ENCODE measurements around the gene MECP2.

MECP2 gene

DNA sequence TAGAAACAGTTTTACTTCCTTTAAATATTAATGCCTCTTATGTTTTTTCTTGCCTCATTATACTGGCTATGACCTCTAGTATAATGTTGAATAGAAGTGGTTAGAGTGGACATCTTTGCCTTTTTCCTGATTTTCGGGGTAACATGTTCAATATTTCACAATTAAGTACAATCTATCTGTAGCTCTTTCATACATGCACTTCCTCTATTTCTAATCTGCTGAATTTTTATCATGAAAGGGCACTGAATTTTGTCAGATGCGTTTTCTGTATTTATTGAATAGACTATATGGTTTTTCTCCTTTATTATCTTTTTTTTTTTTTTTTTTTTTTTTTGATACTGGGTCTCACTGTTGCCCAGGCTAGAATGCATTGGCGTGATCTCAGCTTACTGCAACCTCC, 29.0 kb downstream of the MECP2 start:
- H3K27ac ChIP-seq: no peak overlapping the region
- no peak overlapping the region for H3K4me3 ChIP-seq

- H3K27ac ChIP-seq: no peak overlapping the region
- H3K4me3 ChIP-seq: no peak overlapping the region
Observed at GRCh38 chrX:154064637-154065435, 32.7 kb downstream of the MECP2 start.

DNA sequence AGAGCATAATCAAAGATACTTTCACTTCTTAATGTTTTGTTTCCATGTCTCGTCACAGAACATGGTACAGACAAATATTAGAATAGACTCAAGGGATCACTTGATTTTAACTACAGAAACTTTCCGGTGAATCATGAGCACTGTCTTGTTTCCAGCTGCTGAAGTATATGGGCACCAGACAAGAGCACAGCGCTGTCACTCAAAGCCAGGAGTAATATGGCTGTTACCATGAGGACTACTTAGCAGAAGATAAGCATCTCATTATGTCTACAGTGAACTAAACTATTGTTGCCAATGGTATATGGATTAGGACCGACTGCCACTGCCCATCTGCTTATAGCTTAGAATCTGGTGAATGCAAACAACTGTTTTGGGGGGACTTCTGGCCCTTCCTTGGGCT, 34.3 kb downstream of the MECP2 start:
- Histone ChIP-seq H3K4me3 (no peak overlapping the region), H3K27ac (peak overlapping the region in 1 of 21 experiments; percentile 6)

GRCh38 chrX:154061801-154062200, 35.7 kb downstream of the MECP2 start:
- Histone ChIP-seq H3K4me3 (no peak overlapping the region), H3K27ac (no peak overlapping the region)

GRCh38 chrX:154059729-154060245, 37.7 kb downstream of the MECP2 start:
- Histone ChIP-seq H3K27ac (no peak overlapping the region), H3K4me3 (no peak overlapping the region)

DNA sequence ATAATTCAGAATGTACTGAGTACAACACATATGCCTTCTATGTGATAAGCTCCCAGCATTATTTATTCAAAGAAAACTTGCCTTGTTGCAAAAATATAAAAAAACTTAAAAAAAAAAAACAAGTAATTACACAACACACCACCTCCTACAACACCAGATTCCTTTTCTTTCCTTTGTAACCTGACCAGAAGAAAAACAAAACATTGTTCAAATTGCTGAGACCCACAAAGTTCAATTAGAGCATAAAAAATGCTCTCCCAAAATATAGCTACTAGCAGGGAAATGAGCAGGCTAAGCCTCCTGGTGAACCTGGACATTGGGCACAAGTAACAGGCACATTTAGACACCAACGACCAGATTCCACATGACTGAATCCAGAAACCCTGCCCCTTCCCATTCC, 38.3 kb downstream of the MECP2 start:
- Histone ChIP-seq H3K27ac (no peak overlapping the region), H3K4me3 (no peak overlapping the region)

DNA sequence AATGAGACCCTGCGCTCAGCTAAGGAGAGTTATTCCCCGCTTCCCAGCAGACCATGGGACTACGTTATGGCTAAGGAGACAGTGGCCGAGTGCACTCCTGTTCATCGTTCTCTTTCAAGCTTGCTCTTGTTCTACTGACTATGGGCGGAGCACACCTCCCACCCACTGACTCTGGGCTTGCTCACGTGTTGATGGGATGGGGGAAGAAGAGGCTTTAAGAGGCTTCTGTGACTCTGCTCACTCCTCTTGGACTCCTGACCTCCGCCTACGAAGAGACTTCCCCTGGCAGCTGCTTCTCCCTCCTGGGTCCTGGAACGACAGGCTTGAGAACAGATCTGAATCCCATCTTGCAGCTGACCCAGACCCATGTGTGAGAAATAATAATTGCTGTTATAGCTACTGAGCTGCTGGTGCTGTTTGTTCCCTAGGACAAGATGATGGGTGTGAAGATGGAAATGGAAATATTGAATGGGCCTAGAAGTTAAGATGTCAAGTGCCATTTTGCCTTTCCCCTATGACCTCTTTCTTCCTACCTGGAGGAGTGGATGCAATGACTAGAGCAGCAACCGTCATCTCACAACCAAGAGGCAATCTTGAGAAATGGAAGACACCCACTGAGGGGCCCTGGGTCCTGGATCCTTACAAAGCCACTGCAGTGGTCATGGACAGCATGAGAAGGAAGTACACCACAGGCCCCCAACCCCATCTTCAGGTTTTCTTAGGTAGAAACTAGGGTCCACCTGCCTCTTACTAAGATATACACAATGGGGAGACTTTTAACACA, 39.1 kb downstream of the MECP2 start:
- Histone ChIP-seq H3K4me3 (no peak overlapping the region), H3K27ac (no peak overlapping the region)

DNA sequence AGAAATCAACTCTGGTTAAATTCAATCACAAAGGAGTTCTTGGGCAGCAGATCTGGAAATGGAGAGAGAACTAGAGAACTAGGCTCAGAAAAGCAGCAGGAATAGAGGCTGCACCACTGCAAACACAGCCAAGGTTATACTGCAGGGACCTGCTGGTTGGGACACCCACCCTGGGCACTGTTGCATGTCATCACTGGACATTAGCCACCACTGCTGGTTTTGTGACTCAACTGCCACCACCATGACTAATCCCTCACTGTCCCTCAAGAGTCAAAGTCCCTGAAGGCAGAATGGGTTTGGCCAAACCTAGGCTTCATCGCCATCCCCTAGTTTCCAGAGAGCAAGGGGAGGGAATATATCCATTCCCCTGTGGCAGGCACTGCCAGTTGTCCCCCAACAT, 39.7 kb downstream of the MECP2 start:
- Histone ChIP-seq H3K27ac (no peak overlapping the region), H3K4me3 (no peak overlapping the region)

DNA sequence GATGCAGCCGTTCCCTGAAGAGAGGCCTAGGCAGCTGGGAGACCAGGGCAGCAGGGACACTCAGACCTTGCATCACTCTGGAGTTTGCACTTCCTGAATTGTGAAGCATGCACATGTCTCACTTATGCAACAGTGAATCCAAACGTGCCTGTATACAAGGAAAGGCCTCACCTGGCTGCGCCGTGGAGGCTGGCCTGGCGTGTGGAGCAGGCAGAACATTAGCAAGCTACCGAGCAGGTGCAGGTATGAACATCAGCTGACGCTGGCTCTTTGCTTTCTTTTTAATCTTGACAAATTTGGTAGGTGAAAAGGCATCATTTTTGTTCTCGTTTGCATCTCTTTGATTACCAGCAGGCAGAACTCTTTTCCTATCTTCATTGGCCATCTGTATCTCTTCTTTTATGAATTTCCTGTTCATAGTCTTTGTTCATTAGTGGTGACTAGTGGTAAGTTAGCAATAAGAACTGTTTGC, 40.7 kb downstream of the MECP2 start:
- peak overlapping the region in 2 of 21 experiments; percentile 29 to 35 for H3K27ac ChIP-seq

DNA sequence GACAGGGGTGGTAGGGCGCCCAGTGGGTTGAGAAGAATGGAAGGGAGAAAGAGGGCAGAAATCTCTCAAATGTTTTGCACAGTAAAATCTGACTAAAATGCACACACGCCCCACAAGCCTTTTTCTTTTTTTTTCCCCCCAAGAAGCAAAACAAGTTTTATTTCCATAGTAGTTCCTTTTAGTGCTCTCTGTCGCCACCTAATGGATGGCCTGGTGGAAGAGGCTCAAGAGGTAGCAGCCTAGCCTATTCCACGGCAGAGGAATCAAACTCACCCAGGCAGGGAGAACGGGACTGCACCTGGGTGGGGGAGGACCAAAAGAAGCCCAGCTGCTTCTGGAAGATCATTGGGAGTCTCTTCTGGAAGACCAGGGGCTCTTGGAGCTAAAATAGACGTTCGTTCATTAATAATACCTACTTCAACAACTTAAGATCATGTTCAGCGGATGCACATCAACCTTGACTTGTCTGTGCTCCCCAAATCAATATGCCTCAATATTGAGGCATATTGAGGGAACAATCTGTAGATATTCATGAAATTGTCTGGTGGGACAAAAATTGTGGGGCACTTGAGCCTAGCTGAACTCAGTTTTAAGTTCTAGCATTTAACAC, 46.2 kb downstream of the MECP2 start:
- H3K4me3 ChIP-seq: no peak overlapping the region
- H3K27ac ChIP-seq: peak overlapping the region in 4 of 21 experiments; percentile 10 to 41 (median 24)

More for the DNA sequence above, 40.7 kb downstream of the MECP2 start:
- H3K4me3 ChIP-seq: no peak overlapping the region

GRCh38 chrX:154050113-154050495, 47.4 kb downstream of the MECP2 start:
- H3K27ac ChIP-seq: peak overlapping the region in 3 of 21 experiments; percentile 19 to 59 (median 43)
- no peak overlapping the region for H3K4me3 ChIP-seq

- H3K4me3 ChIP-seq: no peak overlapping the region
- H3K27ac ChIP-seq: peak overlapping the region in 1 of 21 experiments; percentile 59
Observed at GRCh38 chrX:154049209-154050112, 48.1 kb downstream of the MECP2 start.

DNA sequence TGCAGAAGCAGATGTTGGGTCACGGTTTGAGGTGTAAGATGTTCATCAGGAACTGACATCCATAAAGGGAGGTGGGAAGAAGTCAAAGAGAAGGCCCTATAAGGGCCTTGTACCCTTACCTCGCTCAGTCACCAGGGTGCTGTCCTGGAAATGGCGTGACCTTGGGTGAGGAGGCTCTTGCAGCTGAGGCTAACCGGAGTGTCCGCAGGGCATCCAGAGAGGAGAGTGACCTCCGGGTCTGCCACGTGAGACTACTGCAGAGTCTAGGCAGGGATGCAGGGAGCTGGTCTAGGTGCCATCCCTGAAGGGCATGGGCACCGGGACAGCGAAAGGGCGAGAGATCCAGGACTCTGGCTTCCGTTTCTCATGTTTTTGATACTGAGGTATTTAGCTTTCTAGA, 49.1 kb downstream of the MECP2 start:
- no peak overlapping the region for H3K4me3 ChIP-seq
- no peak overlapping the region for H3K27ac ChIP-seq

GRCh38 chrX:154046940-154047610, 50.4 kb downstream of the MECP2 start:
- H3K27ac ChIP-seq: peak overlapping the region in 11 of 21 experiments; percentile 3 to 74 (median 36)

DNA sequence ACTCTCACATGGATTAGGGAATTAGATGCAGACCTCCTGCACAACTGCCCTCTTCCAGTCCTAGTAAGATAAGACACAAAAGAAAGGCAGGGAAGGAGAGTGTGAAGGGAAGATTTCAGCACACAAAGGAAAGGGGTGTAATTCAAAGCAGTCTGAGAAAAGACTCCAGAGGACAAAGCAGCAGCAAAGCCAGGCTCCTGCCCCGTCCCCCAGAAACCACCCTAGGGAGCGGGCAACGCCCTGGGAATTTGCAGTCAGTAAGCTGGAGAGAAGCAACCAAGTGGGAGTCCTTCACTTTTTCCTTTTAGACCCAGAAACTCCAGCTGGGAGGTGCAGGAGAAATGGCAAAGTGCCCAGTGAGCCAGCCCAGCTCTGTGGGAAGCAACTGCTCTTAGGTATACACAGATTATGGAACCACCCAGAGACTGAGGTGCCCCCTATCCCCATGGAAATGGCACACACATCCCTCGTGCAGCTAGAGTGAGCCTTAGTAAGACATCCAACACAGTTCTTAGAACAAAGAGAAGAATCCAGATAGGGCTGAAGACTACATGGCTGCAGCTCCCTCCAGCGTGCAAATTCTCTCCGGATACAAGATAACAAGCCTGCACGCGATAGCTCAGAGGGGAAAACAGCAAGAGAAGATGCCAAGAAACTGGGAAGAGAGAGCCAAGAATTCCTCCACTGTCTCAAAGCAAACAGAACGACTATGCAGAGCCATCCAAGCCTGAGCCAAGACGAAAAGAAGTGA, 51.3 kb downstream of the MECP2 start:
- H3K27ac ChIP-seq: peak overlapping the region in 7 of 21 experiments; percentile 10 to 74 (median 54)
- no peak overlapping the region for H3K4me3 ChIP-seq

More at GRCh38 chrX:154046940-154047610, 50.4 kb downstream of the MECP2 start:
- no peak overlapping the region for H3K4me3 ChIP-seq

DNA sequence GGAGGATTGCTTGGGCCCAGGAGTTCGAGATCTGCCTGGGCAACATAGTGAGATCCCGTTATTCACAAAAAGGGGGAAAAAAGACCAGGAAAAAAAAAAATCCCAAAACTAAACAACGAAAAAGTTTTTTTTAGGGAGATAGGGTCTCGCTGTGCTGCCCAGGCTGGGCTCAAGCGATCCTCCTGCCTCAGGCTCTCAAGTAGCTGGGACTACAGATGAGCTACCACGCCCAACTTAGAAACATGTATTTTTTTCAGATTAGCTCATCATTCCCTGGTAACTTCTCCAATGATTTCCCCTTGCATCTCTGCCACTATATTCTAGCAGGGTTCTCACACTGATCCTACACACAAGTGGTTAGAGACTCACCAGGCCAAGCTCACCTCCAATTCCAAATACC, 53.4 kb downstream of the MECP2 start:
- Histone ChIP-seq H3K4me3 (no peak overlapping the region), H3K27ac (no peak overlapping the region)

GRCh38 chrX:154043003-154043763, 54.3 kb downstream of the MECP2 start:
- Histone ChIP-seq H3K4me3 (no peak overlapping the region), H3K27ac (peak overlapping the region in 1 of 21 experiments; percentile 10)

All from skin epidermis (tissue), 12 donors.